ENCODE measurements around the gene EDC4.
A peak's percentile ranks its signal among the peaks of the same experiment; 100 is the strongest.

Gene EDC4

GRCh38 chr16:67878846-67879245, 6.0 kb downstream of the EDC4 start:
- DNase-seq: no peak

GRCh38 chr16:67879462-67879861, 6.6 kb downstream of the EDC4 start:
- DNase-seq: no peak

GRCh38 chr16:67879936-67880335, 7.1 kb downstream of the EDC4 start:
- no peak for DNase-seq

- no peak for DNase-seq
Measured at GRCh38 chr16:67880584-67880983, 7.7 kb downstream of the EDC4 start.

- DNase-seq: peak in 31 of 51 donors; percentile 6 to 71 (median 50)
Measured at GRCh38 chr16:67881621-67882161, 8.8 kb downstream of the EDC4 start.

GRCh38 chr16:67882374-67883145, 9.7 kb downstream of the EDC4 start:
- peak in 43 of 51 donors; percentile 11 to 90 (median 68) for DNase-seq

GRCh38 chr16:67883146-67883871, 10.5 kb downstream of the EDC4 start:
- DNase-seq: peak in 2 of 51 donors; percentile 15 to 16

GRCh38 chr16:67883872-67884261, 11.0 kb downstream of the EDC4 start:
- DNase-seq: peak in 33 of 51 donors; percentile 3 to 64 (median 27)

- peak; percentile 14 to 95 (median 83) for DNase-seq
Measured at GRCh38 chr16:67884684-67885083, 11.8 kb downstream of the EDC4 start, which contains the start of gene NRN1L. TSS of gene NRN1L (plus strand) at chr16:67884885. CDS start at chr16:67884904, 19 bp downstream.

GRCh38 chr16:67885545-67885944, 12.7 kb downstream of the EDC4 start:
- no peak for DNase-seq

- DNase-seq: no peak
Measured at GRCh38 chr16:67885976-67886375, 13.1 kb downstream of the EDC4 start.

- no peak for DNase-seq
Measured at GRCh38 chr16:67886387-67886786, 13.5 kb downstream of the EDC4 start.

GRCh38 chr16:67888331-67888730, 15.5 kb downstream of the EDC4 start:
- DNase-seq: peak in 2 of 51 donors; percentile 8 to 14

- DNase-seq: no peak
Measured at GRCh38 chr16:67892375-67892774, 19.5 kb downstream of the EDC4 start.

- DNase-seq: peak; percentile 43 to 98 (median 94)
Measured at GRCh38 chr16:67892899-67893742, 20.3 kb downstream of the EDC4 start, which contains the start of gene PSKH1. TSS of gene PSKH1 (plus strand) at chr16:67893254. CDS start at chr16:67908750, 15,496 bp downstream.

- DNase-seq: peak in 1 of 51 donors; percentile 55
Measured at GRCh38 chr16:67893743-67894399, 21.0 kb downstream of the EDC4 start.

- DNase-seq: peak in 10 of 51 donors; percentile 6 to 48 (median 17)
Measured at GRCh38 chr16:67897231-67897630, 24.4 kb downstream of the EDC4 start.

GRCh38 chr16:67901734-67902133, 28.9 kb downstream of the EDC4 start:
- DNase-seq: no peak

GRCh38 chr16:67902831-67903230, 30.0 kb downstream of the EDC4 start:
- DNase-seq: no peak

- peak in 1 of 51 donors; percentile 18 for DNase-seq
Measured at GRCh38 chr16:67907397-67908180, 34.7 kb downstream of the EDC4 start.

Measured in hypothalamus (tissue), 51 donors.